ENCODE results near the gene RAD51. TPM values are rescaled to one million over a fixed set of nuclear protein-coding genes. Genes with fewer than 3 reads are reported as not detected.

Gene RAD51
- polyA plus RNA-seq, 6 donors from 2014 or later, result 0.28 to 1.8 (median 0.85) TPM; not detected in 1

DNA sequence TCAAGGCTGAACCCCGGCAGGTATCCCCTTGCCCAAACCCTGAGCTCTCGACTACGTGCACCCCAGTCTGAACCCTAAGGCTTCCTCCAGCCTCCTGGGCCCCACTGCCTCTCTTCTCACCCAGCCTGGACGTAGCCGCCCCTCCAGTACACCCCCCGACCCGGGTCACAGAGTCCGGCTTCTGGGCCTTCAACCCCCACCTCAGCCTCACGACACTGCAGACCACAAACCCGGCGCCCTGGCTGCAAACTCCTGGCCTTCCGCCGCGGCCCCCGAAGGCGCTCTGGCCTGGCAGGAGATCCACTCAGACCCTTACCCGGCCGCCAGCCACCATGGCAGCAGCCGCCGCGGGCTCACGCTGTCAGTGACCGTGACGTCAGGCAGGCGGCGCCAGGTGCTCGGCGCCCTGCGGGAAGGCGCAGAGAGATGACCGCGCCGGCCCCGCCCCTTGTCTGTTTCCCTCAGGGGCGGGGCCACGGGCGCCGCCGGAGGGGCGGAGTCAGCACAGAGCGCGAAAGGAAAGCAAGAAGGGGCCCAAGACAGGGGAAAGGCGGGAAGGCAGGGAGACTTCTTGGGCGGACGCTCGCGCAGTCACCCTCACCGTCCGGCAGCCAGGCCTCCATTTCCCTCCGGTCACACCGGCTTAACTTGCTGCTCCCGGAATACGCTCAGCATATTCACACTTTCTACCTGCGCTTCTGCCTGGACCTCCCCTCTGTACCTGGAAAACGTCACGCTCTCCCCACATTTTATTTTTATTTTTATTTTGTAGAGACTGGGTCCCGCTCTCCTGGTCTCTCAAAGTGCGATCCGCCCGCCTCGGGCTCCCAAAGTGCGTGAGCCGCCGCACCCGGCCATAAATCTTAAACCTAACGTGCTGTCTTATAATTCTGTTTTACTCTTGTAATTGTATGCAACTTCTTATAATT, 60.2 kb downstream of the RAD51 start, which contains the start of gene RMDN3:
Gene RMDN3, minus strand, starts transcription at position 372 of the 929 bp plus-strand sequence. CDS start 471 bp downstream, outside the sequence.
- ATAC-seq (ENCODE audit: low read depth in 2 of 2), result peak; percentile 91 to 98

GRCh38 chr15:40755812-40756208, 60.8 kb downstream of the RAD51 start:
- H3K4me3 Mint-ChIP-seq, result peak overlapping the region; percentile 95 to 99 (median 96)
- no peaks in the 10 kb centered on the region for H3K27me3 Mint-ChIP-seq
- H3K9me3 Mint-ChIP-seq, result no peaks in the 10 kb centered on the region
- no peak for DNase-seq
- peaks cover 3 to 35% (median 27%) of the 10 kb centered on the region in 3 donors for H3K4me1 Mint-ChIP-seq
- H3K36me3 Mint-ChIP-seq, result no peaks in the 10 kb centered on the region
- H3K27ac Mint-ChIP-seq, result peak overlapping the region in 5 of 6 donors; percentile 90 to 100 (median 94)
- no peak for ATAC-seq (ENCODE audit: low read depth in 2 of 2)

More for the DNA sequence above, 60.2 kb downstream of the RAD51 start, which contains the start of gene RMDN3:
- Mint-ChIP-seq H3K4me3 (peak within 1 kb of the TSS; percentile 95 to 99 (median 96)), H3K27me3 (no peaks in the 10 kb centered on the region), H3K9me3 (no peaks in the 10 kb centered on the region), H3K27ac (peak within 1 kb of the TSS; percentile 92 to 100 (median 94)), H3K4me1 (peaks cover 3 to 35% (median 27%) of the 10 kb centered on the region in 3 donors), H3K36me3 (no peaks in the 10 kb centered on the region)
- DNase-seq, result peak; percentile 91

- no peaks in the 10 kb centered on the region for H3K27me3 Mint-ChIP-seq
- H3K9me3 Mint-ChIP-seq, result no peaks in the 10 kb centered on the region
- no peak for DNase-seq
- peaks cover 3 to 35% (median 27%) of the 10 kb centered on the region in 3 donors for H3K4me1 Mint-ChIP-seq
- peak overlapping the region in 1 of 6 donors; percentile 79 for H3K27ac Mint-ChIP-seq
- H3K4me3 Mint-ChIP-seq, result peak overlapping the region in 5 of 8 donors; percentile 36 to 95 (median 58)
- ATAC-seq (ENCODE audit: low read depth in 2 of 2), result no peak
- H3K36me3 Mint-ChIP-seq, result no peaks in the 10 kb centered on the region
Observed at GRCh38 chr15:40756938-40757337, 62.0 kb downstream of the RAD51 start.

GRCh38 chr15:40759961-40760360, 65.0 kb downstream of the RAD51 start:
- H3K4me3 Mint-ChIP-seq, result peak overlapping the region in 1 of 8 donors; percentile 79

DNA sequence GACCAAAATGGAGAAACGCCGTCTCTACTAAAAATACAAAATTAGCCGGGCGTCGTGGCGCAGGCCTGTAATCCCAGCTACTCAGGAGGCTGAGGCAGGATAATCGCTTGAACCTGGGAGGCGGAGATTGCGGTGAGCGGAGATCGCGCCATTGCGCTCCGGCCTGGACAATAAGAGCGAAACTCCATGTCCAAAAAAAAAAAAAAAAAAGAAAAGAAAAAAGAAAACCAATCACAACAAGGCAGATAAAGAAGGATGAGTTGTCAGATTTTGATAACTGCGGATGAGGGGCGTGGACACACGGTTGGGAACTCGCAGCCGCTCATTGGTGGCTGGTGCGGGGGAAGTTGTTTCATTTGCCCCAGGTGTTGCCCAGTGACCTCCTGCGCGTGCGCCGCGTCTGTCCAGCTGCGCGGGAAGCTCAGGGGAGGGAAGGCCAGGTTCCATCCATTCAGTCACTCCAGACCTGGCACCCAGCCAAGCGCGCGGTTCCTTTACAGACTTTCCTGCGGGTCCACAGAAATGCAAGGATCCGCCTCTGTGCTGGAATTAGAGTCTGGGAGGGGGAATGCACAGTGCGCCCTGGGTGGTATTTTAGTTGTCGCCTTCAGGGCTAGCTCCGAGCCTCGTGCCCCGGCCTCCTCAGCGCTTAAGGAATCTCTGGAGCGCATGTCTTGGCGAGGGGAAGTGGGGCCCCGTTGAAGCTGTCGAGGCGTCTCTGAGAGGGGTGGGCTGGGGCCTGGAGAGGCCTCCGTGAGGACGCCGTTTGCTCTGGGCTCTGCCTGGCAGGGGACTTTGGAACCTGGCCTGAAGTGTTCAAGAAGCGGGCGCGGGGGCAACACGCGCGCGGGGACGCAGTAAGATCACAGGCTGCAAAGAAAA, 68.2 kb downstream of the RAD51 start:
- H3K4me1 Mint-ChIP-seq, result peaks cover 17 to 30% (median 23%) of the 10 kb centered on the region in 3 donors
- H3K36me3 Mint-ChIP-seq, result no peaks in the 10 kb centered on the region
- H3K27me3 Mint-ChIP-seq, result no peaks in the 10 kb centered on the region
- H3K27ac Mint-ChIP-seq, result peak overlapping the region in 3 of 6 donors; percentile 83 to 90 (median 84)
- DNase-seq, result peak; percentile 27
- H3K4me3 Mint-ChIP-seq, result peak overlapping the region; percentile 82 to 95 (median 91)
- no peaks in the 10 kb centered on the region for H3K9me3 Mint-ChIP-seq
- peak; percentile 29 to 32 for ATAC-seq (ENCODE audit: low read depth in 2 of 2)

More at GRCh38 chr15:40759961-40760360, 65.0 kb downstream of the RAD51 start:
- Mint-ChIP-seq H3K4me1 (peaks cover 13 to 30% (median 21%) of the 10 kb centered on the region in 3 donors), H3K36me3 (no peaks in the 10 kb centered on the region), H3K9me3 (no peaks in the 10 kb centered on the region), H3K27ac (no peak overlapping the region), H3K27me3 (no peaks in the 10 kb centered on the region)
- DNase-seq, result no peak
- ATAC-seq (ENCODE audit: low read depth in 2 of 2), result no peak

DNA sequence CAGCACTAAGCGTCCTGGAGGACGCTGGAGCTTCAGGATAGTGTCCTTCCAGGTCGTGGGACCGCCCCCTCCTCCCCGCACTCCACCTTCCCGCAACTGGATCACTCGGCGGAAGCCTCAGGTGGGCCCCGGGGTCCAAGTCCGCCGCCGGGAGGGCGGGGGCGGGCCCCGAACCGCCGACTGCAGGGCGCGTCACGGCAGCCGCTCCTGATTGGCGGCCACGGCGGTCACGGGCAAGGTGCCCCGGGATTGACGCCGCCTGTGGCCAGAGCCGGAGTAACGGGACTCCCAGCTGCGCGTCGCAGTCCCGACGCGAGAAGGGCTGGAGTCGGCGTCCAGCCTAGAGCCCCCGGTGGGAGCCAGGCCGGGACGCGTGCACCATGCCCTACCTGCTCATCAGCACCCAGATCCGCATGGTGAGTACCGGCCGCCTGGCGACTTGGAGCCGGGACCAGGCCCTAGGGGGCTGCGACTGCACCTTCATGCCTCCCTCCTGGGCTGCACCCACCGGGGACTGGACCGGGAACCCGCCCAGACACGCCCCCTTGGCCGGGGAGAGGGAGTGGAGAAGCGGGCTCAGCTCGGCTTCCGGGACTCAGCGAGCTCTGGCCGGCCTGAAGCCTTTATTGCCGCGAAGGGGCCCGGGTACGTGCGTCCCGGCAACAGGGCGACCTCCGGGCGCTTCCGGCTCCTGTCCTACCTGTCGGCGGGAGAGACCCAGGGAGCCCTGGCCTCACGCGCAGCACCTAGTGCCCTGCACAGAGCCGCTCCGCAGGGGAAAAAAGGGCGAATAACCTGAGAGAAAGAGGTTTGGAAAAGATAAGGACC, 69.0 kb downstream of the RAD51 start, which contains the start of gene GCHFR:
Gene GCHFR, plus strand, starts transcription at position 268 of the 828 bp plus-strand sequence. Its CDS starts 113 bp downstream, at position 381.
- Mint-ChIP-seq H3K27me3 (no peaks in the 10 kb centered on the region), H3K4me3 (peak within 1 kb of the TSS; percentile 82 to 95 (median 91))

GRCh38 chr15:40764629-40765103, 69.7 kb downstream of the RAD51 start:
- Mint-ChIP-seq H3K9me3 (no peaks in the 10 kb centered on the region), H3K4me3 (peak overlapping the region; percentile 82 to 95 (median 91)), H3K27ac (peak overlapping the region in 2 of 6 donors; percentile 33 to 68), H3K4me1 (peaks cover 31 to 45% (median 38%) of the 10 kb centered on the region in 3 donors), H3K36me3 (no peaks in the 10 kb centered on the region), H3K27me3 (no peaks in the 10 kb centered on the region)
- DNase-seq (no peak), ATAC-seq (ENCODE audit: low read depth in 2 of 2) (no peak)

More for the DNA sequence above, 69.0 kb downstream of the RAD51 start, which contains the start of gene GCHFR:
- H3K4me1 Mint-ChIP-seq, result peaks cover 24 to 39% (median 32%) of the 10 kb centered on the region in 3 donors
- peak within 1 kb of the TSS in 4 of 6 donors; percentile 33 to 90 (median 84) for H3K27ac Mint-ChIP-seq
- peak; percentile 71 for ATAC-seq (ENCODE audit: low read depth in 2 of 2)
- no peaks in the 10 kb centered on the region for H3K9me3 Mint-ChIP-seq
- DNase-seq, result peak; percentile 57
- H3K36me3 Mint-ChIP-seq, result no peaks in the 10 kb centered on the region

DNA sequence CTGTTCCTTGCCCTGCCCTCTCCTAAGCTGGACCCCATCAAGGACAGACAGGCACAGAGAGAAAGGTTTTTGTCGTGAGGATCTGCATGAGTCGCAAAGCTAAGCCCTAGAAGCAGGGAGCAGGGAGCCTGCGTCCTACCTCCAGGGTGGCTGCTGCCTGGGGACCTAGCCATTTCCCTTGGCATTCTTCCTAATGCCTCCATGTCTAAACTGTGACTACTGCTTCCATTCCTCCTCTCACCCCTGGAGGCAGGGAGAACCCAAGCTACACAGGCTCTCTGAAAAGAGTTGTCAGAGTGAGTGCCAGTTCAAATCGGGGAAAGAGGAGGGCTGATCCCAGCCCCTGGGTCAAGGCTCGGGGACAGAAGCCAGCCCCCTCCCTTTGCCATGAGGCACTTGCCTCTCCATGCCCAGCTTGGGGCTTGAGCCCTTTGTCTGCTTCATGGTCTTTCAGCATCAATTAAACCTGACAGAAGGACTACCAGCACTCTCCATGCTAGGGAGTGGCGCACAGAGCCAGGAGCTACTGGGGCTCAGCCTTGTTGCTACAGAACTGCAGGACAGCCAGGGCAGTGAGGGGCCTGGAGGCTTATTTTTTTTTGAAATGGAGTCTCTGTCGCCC, 71.3 kb downstream of the RAD51 start:
- Mint-ChIP-seq H3K27me3 (no peaks in the 10 kb centered on the region), H3K4me3 (peak overlapping the region in 5 of 8 donors; percentile 28 to 84 (median 50)), H3K36me3 (no peaks in the 10 kb centered on the region), H3K9me3 (no peaks in the 10 kb centered on the region), H3K27ac (peak overlapping the region in 1 of 6 donors; percentile 49), H3K4me1 (peaks cover 47 to 59% (median 55%) of the 10 kb centered on the region in 3 donors)
- DNase-seq (no peak), ATAC-seq (ENCODE audit: low read depth in 2 of 2) (no peak)

DNA sequence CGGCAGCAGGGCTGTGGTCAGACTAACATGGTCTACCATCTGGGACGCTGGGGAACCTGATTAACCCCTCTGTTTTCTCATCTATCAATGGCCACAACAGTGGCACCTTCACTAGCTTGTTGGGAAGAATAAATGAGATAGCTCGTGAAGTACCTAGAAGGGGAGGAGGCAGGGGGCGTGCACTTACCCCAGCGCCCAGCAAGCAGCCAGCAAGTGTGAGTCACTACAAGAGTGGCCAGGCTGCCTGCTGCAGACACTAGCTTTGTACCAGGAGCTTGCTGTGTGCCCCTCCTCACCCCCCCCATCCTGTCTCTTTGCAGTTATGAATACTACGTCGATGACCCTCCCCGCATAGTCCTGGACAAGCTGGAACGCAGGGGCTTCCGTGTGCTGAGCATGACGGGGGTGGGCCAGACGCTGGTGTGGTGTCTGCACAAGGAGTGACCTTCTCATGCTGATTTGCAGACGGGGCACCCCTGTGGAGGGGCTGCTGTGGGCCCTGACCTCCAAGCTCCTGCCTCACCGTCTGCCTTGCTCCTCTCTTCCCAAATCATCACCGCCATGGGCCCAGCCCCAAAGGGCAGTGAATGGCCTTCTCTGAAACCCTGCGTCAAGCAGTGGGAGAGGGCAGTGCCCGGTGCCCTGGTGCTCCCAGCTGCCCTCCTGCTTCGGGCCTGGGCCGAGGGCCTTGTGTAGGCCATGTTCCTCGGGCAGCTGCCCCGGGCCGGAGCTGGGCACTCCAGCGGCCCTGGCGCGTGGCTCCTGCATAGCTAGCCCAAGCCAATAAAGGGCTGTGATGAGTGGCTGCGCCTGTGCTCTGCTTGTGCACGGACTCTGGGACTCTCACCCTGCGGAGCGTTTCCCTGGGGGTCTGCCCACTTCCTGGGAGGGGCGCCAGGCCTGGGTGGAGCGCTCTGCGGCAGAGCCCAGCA, 72.2 kb downstream of the RAD51 start:
- DNase-seq, result no peak
- peak overlapping the region in 1 of 6 donors; percentile 67 for H3K27ac Mint-ChIP-seq
- no peaks in the 10 kb centered on the region for H3K27me3 Mint-ChIP-seq
- peak overlapping the region in 2 of 8 donors; percentile 32 to 51 for H3K4me3 Mint-ChIP-seq
- H3K36me3 Mint-ChIP-seq, result no peaks in the 10 kb centered on the region
- no peaks in the 10 kb centered on the region for H3K9me3 Mint-ChIP-seq
- no peak for ATAC-seq (ENCODE audit: low read depth in 2 of 2)
- H3K4me1 Mint-ChIP-seq, result peaks cover 53 to 67% (median 62%) of the 10 kb centered on the region in 3 donors

GRCh38 chr15:40767838-40768500, 73.0 kb downstream of the RAD51 start:
- H3K36me3 Mint-ChIP-seq, result no peaks in the 10 kb centered on the region
- H3K27ac Mint-ChIP-seq, result peak overlapping the region in 4 of 6 donors; percentile 32 to 94 (median 86)
- DNase-seq (no peak), ATAC-seq (ENCODE audit: low read depth in 2 of 2) (no peak)
- peaks cover 56 to 70% (median 70%) of the 10 kb centered on the region in 3 donors for H3K4me1 Mint-ChIP-seq
- H3K4me3 Mint-ChIP-seq, result peak overlapping the region in 4 of 8 donors; percentile 35 to 93 (median 88)
- no peaks in the 10 kb centered on the region for H3K27me3 Mint-ChIP-seq
- H3K9me3 Mint-ChIP-seq, result no peaks in the 10 kb centered on the region

Measured in naive B cell (primary cell).